ENCODE data around the gene CTSA. TPM values are rescaled to one million over a fixed set of nuclear protein-coding genes. Genes with fewer than 3 reads are reported as not detected.

The CTSA gene
- total RNA-seq: 102 and 119 TPM in 2 replicates

GRCh38 chr20:45890985-45891983, at the start of gene CTSA, which contains the start of gene NEURL2:
Gene CTSA (plus strand): TSS chr20:45891335. CDS start chr20:45891569, 234 bp downstream.
Gene NEURL2 (minus strand): TSS chr20:45891208. CDS start chr20:45890991, 217 bp downstream.

GRCh38 chr20:45857114-45857881, 33.8 kb upstream of the CTSA start, which contains the start of the genes ACOT8 and ZSWIM3:
Gene ACOT8 (minus strand): TSS chr20:45857392. CDS start chr20:45857315, 77 bp downstream.
Gene ZSWIM3 (plus strand): TSS chr20:45857614. CDS start chr20:45857826, 212 bp downstream.

GRCh38 chr20:45880988-45881788, 9.9 kb upstream of the CTSA start, which contains the start of gene ZSWIM1:
Gene ZSWIM1 (plus strand): TSS chr20:45881227. CDS start chr20:45882593, 1,366 bp downstream.

GRCh38 chr20:45887346-45887715, 3.8 kb upstream of the CTSA start, which contains the start of gene SPATA25:
Gene SPATA25 (minus strand): TSS chr20:45887622. CDS start chr20:45887590, 32 bp downstream.

GRCh38 chr20:45911486-45912343, 20.6 kb downstream of the CTSA start, which contains the start of gene PLTP:
Gene PLTP (minus strand): TSS chr20:45912155. CDS start chr20:45911452, 703 bp downstream.

GRCh38 chr20:45934586-45935415, 43.7 kb downstream of the CTSA start, which contains the start of gene PCIF1:
Gene PCIF1 (plus strand): TSS chr20:45934683. CDS start chr20:45939000, 4,317 bp downstream.

Other genes starting within 250 kb of the CTSA start
- gene WFDC11, start 221.1 kb upstream of the CTSA start, total RNA-seq: not detected in 2 replicates
- not detected in 2 replicates for gene WFDC13, start 189.3 kb upstream of the CTSA start, total RNA-seq
- 0.32 TPM in 1 of 2 replicates, not detected in the other for gene WFDC10B, start 186.3 kb upstream of the CTSA start, total RNA-seq
- not detected in 2 replicates for gene SPINT4, start 169.0 kb upstream of the CTSA start, total RNA-seq
- gene WFDC3, start 99.5 kb upstream of the CTSA start, total RNA-seq: 0.61 TPM in 1 of 2 replicates, not detected in the other
- gene DNTTIP1, start 99.4 kb upstream of the CTSA start, total RNA-seq: 5.5 and 13.8 TPM in 2 replicates
- gene UBE2C, start 78.7 kb upstream of the CTSA start, total RNA-seq: 2.3 and 4.5 TPM in 2 replicates
- gene TNNC2, start 64.0 kb upstream of the CTSA start, total RNA-seq: not detected in 2 replicates
- gene SNX21, start 57.5 kb upstream of the CTSA start, total RNA-seq: 75.3 and 91.8 TPM in 2 replicates
- 27.6 and 32.8 TPM in 2 replicates for gene ACOT8, start 33.9 kb upstream of the CTSA start, total RNA-seq
- gene ZSWIM3, start 33.7 kb upstream of the CTSA start, total RNA-seq: 4.7 and 5.5 TPM in 2 replicates
- gene ZSWIM1, start 10.1 kb upstream of the CTSA start, total RNA-seq: 12.0 and 13.5 TPM in 2 replicates
- gene SPATA25, start 3.7 kb upstream of the CTSA start, total RNA-seq: 0.97 and 1.8 TPM in 2 replicates
- 3.9 and 4.1 TPM in 2 replicates for gene NEURL2, start 127 bp upstream of the CTSA start, total RNA-seq
- 21.7 and 23.0 TPM in 2 replicates for gene PLTP, start 20.8 kb downstream of the CTSA start, total RNA-seq
- gene PCIF1, start 43.3 kb downstream of the CTSA start, total RNA-seq: 19.3 and 20.6 TPM in 2 replicates
- 27.7 and 34.7 TPM in 2 replicates for gene ZNF335, start 80.9 kb downstream of the CTSA start, total RNA-seq
- 0.16 TPM in 1 of 2 replicates, not detected in the other for gene MMP9, start 117.6 kb downstream of the CTSA start, total RNA-seq
- gene SLC12A5, start 137.9 kb downstream of the CTSA start, total RNA-seq: not detected in 2 replicates
- gene NCOA5, start 198.6 kb downstream of the CTSA start, total RNA-seq: 21.1 and 27.7 TPM in 2 replicates
- gene CD40, start 227.0 kb downstream of the CTSA start, total RNA-seq: 9.1 and 10.5 TPM in 2 replicates